IPS DF 6.9 (cell line): ENCODE results near the gene CD36.

ENCODE experiments used
- DNase-seq: peaks from one replicate; pipeline ENCODE4 v3.0.0-alpha.2; 2013; ENCODE audit warnings: low read depth, low spot score
- H3K27ac ChIP-seq: one replicate; pipeline ENCODE4 v1.5.1; 2013; ENCODE audit warnings: low read length, control low read depth
- H3K27me3 ChIP-seq: 2 replicates; pipeline ENCODE4 v1.6.1; 2013; ENCODE audit warnings: mild to moderate bottlenecking, low read length; ENCODE audit not compliant: control insufficient read depth, insufficient read depth
- H3K36me3 ChIP-seq: 2 replicates; pipeline ENCODE4 v1.6.1; 2013; ENCODE audit warnings: low read length; ENCODE audit not compliant: control insufficient read depth, insufficient read depth
- H3K4me1 ChIP-seq: 2 replicates; pipeline ENCODE4 v1.6.1; 2013; ENCODE audit warnings: low read length; ENCODE audit not compliant: control insufficient read depth, insufficient read depth
- H3K4me3 ChIP-seq: 2 replicates; pipeline ENCODE4 v1.5.1; 2013; ENCODE audit warnings: mild to moderate bottlenecking, low read length
- H3K9me3 ChIP-seq: 2 replicates; pipeline ENCODE4 v1.6.1; 2013; ENCODE audit warnings: low read length, inconsistent platforms; ENCODE audit not compliant: control insufficient read depth, insufficient read depth
- WGBS: extraction: QIAGEN DNeasy Blood & Tissue Kit; methylation state at CpG from one replicate; pipeline ENCODE4 v1.1.7; 2013; ENCODE audit warnings: mixed read lengths, missing lambda C conversion rate; ENCODE audit not compliant: insufficient read length, insufficient coverage; 5-methylcytosine and 5-hydroxymethylcytosine counted together

Gene CD36

GRCh38 chr7:80637911-80638765, at the start of gene CD36:
TSS of gene CD36 (plus strand) at chr7:80638642. CDS start at chr7:80646741, 8,099 bp downstream.
- no peak for DNase-seq
- H3K4me1 ChIP-seq, result no peaks in the 10 kb centered on the region
- WGBS, result no CpG with 5 or more reads among the region's 4 CpGs
- H3K36me3 ChIP-seq, result no peaks in the 10 kb centered on the region
- H3K4me3 ChIP-seq, result no peak within 1 kb of the TSS
- no peak within 1 kb of the TSS for H3K27ac ChIP-seq
- no peaks in the 10 kb centered on the region for H3K27me3 ChIP-seq
- H3K9me3 ChIP-seq, result no peaks in the 10 kb centered on the region

DNA sequence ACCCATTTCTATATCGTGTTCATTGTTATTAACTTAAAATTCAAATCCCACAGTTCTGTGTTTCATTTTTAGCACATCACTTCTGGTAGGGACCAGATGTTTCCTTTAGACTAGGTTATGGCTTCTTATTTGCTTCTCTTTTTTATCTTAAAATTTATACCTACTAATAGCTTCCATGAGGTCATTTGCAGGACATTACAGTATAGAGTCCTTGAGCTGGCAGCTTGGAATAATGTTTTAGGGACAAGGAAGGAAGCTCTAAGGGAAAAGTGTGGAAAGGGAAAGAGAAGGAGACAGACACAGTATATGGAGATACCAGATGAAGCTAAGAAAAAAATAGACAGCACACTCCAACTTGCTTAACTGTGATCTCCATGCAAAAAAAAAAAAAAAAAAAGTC, 48.8 kb upstream of the CD36 start:
- WGBS, result no CpG with 5 or more reads among the region's 1 CpG
- Histone ChIP-seq H3K9me3 (no peaks in the 10 kb centered on the region), H3K36me3 (no peaks in the 10 kb centered on the region), H3K4me3 (no peak overlapping the region), H3K4me1 (no peaks in the 10 kb centered on the region), H3K27me3 (no peaks in the 10 kb centered on the region), H3K27ac (no peak overlapping the region)
- no peak for DNase-seq

DNA sequence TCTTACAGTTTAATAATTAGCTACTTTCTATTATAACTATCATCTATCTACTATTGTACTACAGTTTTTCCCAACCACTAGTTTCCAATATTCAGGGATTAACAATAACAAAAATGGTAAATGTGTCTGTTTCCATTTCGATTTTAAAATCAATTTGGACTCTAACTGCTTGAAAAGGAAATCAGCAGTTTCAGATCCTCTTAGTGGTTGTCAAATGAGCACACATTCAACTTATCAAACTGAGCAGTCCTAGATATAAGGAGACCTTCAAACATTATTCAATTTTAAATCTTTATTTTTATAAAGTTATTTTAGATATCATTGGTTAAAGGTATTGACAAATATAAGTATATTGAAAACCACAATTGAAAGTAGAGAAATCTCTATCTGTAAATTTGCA, 46.8 kb upstream of the CD36 start:
- H3K27me3 ChIP-seq, result no peaks in the 10 kb centered on the region
- DNase-seq, result no peak
- no peaks in the 10 kb centered on the region for H3K36me3 ChIP-seq
- no CpG with 5 or more reads among the region's 1 CpG for WGBS
- H3K27ac ChIP-seq, result no peak overlapping the region
- no peaks in the 10 kb centered on the region for H3K9me3 ChIP-seq
- H3K4me3 ChIP-seq, result no peak overlapping the region
- no peaks in the 10 kb centered on the region for H3K4me1 ChIP-seq

- 100% methylated on average over 1 of the region's 7 CpGs for WGBS
- Histone ChIP-seq H3K27ac (no peak overlapping the region), H3K4me1 (no peaks in the 10 kb centered on the region), H3K36me3 (no peaks in the 10 kb centered on the region), H3K27me3 (no peaks in the 10 kb centered on the region), H3K4me3 (no peak overlapping the region), H3K9me3 (no peaks in the 10 kb centered on the region)
- DNase-seq, result no peak
Measured at GRCh38 chr7:80593869-80594586, 44.4 kb upstream of the CD36 start.

GRCh38 chr7:80596933-80597517, 41.4 kb upstream of the CD36 start:
- DNase-seq, result no peak
- H3K9me3 ChIP-seq, result no peaks in the 10 kb centered on the region
- no peak overlapping the region for H3K27ac ChIP-seq
- no CpG with 5 or more reads among the region's 4 CpGs for WGBS
- H3K36me3 ChIP-seq, result no peaks in the 10 kb centered on the region
- H3K4me1 ChIP-seq, result no peaks in the 10 kb centered on the region
- no peaks in the 10 kb centered on the region for H3K27me3 ChIP-seq
- H3K4me3 ChIP-seq, result no peak overlapping the region

- no peak for DNase-seq
- Histone ChIP-seq H3K4me3 (no peak overlapping the region), H3K9me3 (no peaks in the 10 kb centered on the region), H3K27me3 (no peaks in the 10 kb centered on the region), H3K27ac (no peak overlapping the region), H3K4me1 (no peaks in the 10 kb centered on the region), H3K36me3 (no peaks in the 10 kb centered on the region)
Measured at GRCh38 chr7:80597875-80598274, 40.6 kb upstream of the CD36 start.

DNA sequence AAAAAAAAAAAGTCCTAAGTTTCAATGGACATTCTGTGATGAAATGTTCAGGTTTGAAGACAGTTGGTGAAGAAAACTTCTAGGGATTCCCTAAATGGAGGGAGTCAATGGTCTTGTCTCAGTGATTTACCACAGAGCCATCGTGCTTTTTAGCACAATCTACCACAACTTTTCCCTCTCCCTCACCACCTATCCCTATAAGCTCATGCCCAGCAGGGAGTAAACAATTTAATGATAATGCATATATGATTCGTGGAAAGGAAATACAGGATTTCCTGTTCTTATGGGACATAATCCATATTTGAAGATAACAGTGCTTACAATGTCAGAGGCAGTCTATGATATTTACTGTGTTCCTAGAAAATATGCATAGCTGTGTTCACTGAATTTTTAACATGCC, 38.4 kb upstream of the CD36 start:
- H3K4me1 ChIP-seq, result no peaks in the 10 kb centered on the region
- DNase-seq, result no peak
- WGBS, result no CpG with 5 or more reads among the region's 2 CpGs
- no peaks in the 10 kb centered on the region for H3K9me3 ChIP-seq
- H3K4me3 ChIP-seq, result no peak overlapping the region
- no peaks in the 10 kb centered on the region for H3K27me3 ChIP-seq
- no peaks in the 10 kb centered on the region for H3K36me3 ChIP-seq
- H3K27ac ChIP-seq, result no peak overlapping the region

DNA sequence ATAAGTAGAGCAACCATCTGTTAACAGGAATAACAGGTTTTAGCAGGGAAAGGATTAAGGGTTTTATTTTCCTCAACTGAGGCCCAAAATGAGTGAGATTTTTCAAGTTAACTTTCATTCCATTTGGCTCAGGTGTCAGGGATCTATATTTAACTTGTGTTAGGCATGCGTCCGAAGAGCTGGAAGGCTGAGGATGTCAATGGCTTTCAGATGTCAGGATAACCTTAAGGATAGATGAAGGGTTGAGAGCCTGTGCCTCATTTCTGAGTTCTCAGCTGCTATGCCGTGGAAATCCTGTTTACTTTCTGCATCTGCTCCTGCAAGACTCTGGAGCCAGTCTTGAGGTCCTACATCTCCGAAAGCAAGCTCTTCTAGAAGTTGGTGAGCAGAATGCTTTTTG, 36.4 kb upstream of the CD36 start:
- no CpG with 5 or more reads among the region's 4 CpGs for WGBS
- no peak overlapping the region for H3K27ac ChIP-seq
- DNase-seq, result no peak

DNA sequence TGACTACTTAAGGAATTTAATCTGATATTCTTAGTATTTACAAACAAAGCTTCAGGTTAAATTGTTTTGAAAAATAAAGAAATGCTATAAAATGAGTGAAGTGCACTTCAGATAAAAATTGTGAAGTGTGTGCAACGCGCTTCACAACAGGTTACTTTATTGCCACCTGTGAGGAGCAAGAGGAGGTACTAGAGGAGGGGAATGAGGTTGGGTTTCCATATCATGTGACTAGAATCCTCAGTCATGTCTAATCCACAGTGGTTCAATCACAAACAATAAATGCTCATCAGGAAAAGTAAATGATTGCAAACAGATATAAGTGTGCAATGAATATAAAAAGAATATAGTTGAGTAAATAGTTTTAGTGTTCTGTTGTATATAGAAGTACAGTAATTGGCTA, 34.5 kb upstream of the CD36 start:
- no CpG with 5 or more reads among the region's 2 CpGs for WGBS
- Histone ChIP-seq H3K9me3 (no peaks in the 10 kb centered on the region), H3K27me3 (no peaks in the 10 kb centered on the region), H3K4me1 (no peaks in the 10 kb centered on the region), H3K27ac (no peak overlapping the region), H3K36me3 (no peaks in the 10 kb centered on the region), H3K4me3 (no peak overlapping the region)
- no peak for DNase-seq

More for the DNA sequence above, 36.4 kb upstream of the CD36 start:
- no peak overlapping the region for H3K4me3 ChIP-seq
- H3K9me3 ChIP-seq, result no peaks in the 10 kb centered on the region
- H3K4me1 ChIP-seq, result no peaks in the 10 kb centered on the region
- H3K27me3 ChIP-seq, result no peaks in the 10 kb centered on the region
- no peaks in the 10 kb centered on the region for H3K36me3 ChIP-seq

DNA sequence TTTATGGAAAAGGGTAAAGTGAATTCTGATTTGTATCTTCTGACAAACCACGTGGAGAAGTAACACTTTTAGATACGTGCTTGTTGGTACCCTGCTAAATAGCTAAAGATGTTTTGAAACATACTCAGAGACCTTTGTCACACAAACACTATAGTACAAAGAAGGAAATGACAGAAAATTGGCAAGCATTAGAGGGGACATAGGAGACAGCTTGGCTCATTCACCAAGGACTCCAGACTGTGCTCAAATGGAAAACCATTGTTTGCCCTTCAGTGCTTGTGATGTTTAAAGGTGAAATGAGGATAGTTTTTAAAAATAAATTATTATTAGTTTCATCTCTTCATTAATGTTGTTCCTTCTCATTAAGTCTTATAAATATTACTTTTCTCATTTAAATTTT, 34.0 kb upstream of the CD36 start:
- no peak overlapping the region for H3K4me3 ChIP-seq
- no peaks in the 10 kb centered on the region for H3K9me3 ChIP-seq
- H3K27me3 ChIP-seq, result no peaks in the 10 kb centered on the region
- WGBS, result no CpG with 5 or more reads among the region's 2 CpGs
- H3K36me3 ChIP-seq, result no peaks in the 10 kb centered on the region
- H3K4me1 ChIP-seq, result no peaks in the 10 kb centered on the region
- no peak for DNase-seq
- H3K27ac ChIP-seq, result no peak overlapping the region
